GM21529 (cell line): ENCODE measurements around the gene EFCAB6.

Experiments used
- ATAC-seq: cut with Tn5 transposase; IDR thresholded peaks from one replicate; pipeline ENCODE4 v1.9.1; 2021; ENCODE audit not compliant: unreplicated experiment

EFCAB6 gene

GRCh38 chr22:43749473-43749872, 62.6 kb downstream of the EFCAB6 start:
- no peak for ATAC-seq

GRCh38 chr22:43747877-43748276, 64.2 kb downstream of the EFCAB6 start:
- no peak for ATAC-seq

GRCh38 chr22:43747058-43747457, 65.0 kb downstream of the EFCAB6 start:
- ATAC-seq: no peak

- ATAC-seq: no peak
These were observed 66.2 kb downstream of the EFCAB6 start for GRCh38 chr22:43745783-43746356.

DNA sequence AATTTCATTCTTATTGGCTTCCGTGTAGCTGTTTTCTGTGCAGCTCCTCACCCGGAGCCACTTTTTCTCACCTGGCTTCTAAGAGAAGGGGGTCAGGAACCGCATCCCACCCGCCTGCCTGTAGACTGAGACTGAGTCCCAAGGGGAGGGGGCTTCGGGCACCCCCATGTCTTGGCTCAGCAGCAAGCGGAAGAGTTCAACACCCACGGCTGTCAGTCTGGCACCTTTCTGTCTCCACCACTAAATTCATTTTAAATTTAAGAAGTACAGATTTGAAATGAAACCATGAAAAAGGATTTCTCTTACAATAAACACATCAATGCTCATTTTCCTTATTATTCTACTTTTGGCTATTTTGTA, 66.7 kb downstream of the EFCAB6 start:
- no peak for ATAC-seq

DNA sequence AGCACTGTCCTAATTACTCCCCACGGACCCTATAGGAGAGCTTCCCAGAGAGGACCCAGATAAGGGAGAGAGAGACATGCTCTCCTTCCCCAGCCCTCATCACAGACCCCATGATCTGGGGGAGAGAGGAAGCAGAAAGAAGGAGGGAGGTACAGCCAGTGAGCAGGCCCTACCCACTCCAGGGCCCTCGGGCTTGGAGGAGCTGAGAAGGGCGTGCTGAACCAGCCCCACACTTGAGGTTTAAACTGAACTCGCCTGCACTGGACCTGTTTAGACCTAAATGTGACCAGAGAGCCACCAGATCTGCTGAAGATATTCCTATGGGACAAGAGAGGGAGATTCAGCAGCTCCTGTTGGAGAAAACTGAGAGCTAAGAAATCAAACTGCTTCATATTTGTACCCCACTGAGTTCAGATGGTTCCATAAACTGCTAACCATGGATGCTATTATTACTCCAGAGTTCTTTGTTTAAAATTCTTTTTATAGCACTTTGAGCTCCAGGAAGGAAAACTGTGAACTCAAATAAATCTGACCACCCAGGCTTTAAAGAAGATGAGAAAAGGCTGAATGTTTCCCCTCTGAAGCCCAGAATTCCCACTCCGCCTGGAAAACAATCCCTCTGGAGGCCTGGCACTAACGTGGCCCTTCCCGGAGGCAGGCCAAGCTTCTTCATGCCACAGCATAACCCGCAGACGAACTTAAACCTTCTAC, 67.2 kb downstream of the EFCAB6 start:
- no peak for ATAC-seq

- no peak for ATAC-seq
These were observed 68.0 kb downstream of the EFCAB6 start for GRCh38 chr22:43743929-43744643.

DNA sequence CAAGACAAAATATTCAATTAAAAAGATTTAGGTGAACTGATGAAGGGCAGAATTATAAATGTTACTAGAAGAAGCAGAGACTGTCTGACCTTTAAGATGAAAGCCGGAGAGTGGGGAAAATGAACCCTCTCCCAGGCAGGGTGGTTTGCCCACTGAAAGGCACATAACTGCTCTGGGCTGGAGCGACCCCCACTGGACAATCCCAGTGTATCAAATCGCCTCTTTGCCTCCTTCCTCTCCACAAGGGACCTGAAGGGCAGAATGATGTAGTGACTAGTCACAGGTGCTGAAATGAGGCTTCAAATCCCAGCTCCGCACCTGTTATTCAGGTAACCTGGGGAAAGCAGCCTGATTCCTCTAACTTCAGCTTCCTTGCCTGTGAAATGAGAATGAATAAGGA, 69.0 kb downstream of the EFCAB6 start:
- no peak for ATAC-seq

DNA sequence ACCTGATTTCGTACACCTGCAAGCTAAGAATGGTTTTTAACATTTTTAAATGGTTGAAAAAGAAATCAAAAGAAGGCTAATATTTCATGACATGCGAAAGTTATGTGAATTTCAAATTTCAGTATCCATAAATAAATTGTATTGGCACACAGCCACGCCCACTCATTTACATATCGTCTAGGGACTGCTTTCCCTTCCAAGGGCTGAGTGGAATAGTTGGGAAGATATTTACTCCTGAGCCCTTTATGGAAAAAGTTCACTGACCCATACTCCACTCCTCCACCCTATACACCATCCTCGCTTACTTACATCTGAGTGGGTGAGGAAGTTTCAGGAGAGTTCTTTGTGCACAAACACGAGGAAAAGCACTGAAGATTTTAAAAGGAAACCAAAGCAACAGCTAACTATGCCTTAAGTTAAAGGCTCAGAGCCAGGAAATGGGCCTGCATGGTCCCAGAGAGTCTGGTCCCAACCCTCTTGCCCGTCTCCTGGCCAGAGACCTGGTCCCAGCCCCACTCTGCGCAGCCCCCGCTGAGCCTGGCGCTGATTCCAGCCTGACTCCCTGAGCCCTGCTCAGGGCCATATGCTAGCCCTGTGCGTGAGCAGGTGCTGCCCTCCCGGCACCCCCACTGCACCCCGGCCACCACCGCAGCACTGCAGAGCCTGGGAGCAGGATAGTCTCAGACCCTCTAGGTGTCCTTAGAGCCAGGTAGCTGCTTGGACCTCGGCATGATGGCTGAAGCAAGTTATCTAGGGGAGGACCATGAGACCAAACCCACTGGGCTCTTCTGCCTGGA, 69.8 kb downstream of the EFCAB6 start:
- no peak for ATAC-seq

DNA sequence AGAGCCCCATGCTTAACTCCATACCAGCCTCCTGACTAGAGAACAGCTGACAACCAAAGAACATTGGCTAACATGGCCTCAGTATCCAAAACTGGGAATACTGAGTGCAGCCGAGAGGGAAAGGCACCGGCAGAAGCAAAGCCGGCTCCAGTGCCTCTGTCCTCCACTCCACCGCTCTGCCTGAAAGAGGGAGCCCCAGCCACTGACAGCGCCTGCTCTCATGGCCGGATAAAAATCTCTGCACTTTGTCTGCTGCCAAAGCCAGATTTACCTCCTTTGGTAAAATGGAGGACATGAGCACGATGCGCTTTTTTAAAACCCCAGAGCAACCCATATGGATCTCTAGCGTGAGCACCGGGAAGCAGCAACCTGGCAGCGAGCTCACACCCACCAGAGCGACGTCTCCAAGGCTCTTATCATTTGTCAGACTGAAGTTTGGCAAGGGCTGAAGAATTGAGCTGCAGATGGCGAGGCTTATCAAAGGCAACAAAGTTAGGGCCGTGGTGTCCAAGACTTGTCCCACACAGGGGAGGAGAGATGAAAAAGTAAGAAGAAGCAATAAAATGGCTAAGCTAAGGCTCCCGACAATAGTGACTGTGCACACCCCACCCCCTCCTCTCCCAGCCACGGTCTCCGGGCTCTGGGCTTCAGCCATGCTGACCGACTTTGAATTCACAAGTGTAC, 71.4 kb downstream of the EFCAB6 start:
- ATAC-seq: no peak

DNA sequence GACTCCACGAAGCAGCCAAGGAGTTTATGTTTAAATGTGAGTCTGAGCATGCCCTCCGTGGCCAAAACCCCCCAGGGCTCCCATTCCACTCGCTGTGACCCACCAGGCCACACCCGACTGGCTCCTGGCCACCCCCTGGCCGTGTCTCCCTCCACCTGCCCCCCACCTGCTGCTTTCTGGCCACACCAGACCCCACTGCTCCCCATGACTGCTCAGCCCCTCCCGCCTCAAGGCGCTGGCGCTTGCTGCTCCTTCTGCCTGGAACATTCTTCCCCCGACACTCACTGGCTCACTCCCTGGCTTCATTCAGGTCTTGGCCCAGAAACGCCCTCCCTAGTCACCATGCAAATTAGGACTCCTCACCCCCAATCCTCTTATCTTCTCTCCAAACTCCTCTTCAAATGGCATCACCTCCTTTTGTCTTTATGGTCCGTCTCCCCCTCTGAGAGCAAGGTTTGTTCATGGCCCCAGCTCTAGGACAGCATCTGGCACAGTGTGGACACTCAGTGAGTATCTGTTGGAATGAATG, 72.2 kb downstream of the EFCAB6 start:
- no peak for ATAC-seq

- no peak for ATAC-seq
These were observed 74.8 kb downstream of the EFCAB6 start for GRCh38 chr22:43737150-43737828.

DNA sequence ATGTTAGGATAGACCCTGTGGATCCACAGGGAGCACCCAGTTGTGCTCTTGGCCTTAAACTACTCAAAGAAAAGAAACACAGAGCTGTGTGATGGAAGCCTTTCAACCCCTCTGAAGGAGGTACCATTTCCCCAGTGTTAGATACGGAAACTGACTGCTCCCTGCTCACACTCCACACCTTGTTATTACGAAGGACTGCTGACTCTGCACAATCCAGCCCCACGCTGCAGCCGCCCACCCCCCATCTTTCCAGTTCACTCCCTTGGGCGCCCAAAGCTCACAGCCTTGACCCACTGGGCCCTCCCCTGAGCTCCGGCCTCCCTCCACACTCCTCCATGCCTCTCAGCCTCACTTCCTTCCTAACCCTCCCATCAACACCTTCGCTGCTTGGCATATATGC, 75.5 kb downstream of the EFCAB6 start:
- no peak for ATAC-seq

DNA sequence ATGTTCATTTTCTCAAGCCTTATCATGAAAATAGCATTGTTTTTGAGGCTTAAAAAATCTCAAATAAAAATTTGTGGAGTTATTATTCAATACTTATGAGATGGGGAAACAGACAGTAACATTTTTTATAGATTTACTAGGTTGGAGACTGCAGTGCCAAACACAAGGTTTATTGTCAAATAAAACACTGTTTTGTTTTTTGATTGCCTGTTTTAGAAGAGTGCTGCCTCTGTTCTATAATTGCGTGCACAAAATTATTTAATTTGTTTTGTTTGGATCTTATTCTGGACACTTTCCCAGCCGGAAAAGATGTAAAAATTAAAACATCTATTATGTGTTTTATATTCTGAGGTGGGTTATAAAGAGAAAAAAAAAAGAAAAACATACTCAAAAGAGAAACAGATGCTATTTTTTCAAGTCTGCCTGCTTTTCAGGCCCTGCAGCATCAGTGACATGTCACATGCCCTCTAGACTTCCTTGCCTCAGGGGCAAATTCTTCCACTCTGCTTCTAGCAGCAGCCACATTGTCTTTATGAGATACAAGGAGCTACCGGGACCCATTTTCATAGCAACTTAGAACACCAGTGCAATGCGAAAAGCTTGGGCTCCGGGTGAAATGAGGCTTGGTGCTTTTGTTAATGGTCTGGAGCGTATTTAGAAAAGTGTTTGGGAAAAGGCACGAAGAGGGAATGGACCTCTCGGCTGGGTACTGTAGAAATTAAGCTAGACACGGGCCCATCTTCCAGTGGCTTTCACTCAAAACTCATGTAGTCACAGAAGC, 77.5 kb downstream of the EFCAB6 start:
- ATAC-seq: no peak

- no peak for ATAC-seq
These were observed 79.0 kb downstream of the EFCAB6 start for GRCh38 chr22:43733138-43733537.

- no peak for ATAC-seq
These were observed 80.1 kb downstream of the EFCAB6 start for GRCh38 chr22:43731988-43732387.

DNA sequence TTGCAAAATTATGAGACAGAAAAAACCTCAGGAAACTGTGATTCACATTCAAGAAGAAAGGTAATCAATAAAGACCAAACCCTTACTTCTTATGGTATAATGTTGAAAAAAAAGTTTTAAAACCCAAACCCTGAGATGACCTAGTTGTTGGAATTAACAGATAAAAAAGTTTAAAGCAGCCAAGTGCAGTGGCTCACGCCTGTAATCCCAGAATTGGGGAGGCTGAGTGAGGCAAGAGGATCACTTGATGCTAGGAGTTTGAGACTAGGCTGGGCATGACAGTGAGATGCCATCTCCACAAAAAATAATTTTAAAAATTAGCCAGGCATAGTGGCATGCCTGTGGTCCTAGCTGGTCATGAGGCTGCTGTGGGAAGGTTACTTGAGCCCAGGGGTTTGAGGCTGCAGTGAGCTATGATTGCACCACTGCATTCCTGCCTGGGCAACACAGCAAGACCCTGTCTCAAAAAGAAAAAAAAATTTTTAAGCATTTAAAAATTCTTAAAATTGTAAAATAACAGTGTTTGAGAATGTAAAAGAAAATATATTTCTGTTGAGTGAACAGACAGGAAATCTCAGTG, 85.1 kb downstream of the EFCAB6 start:
- no peak for ATAC-seq

DNA sequence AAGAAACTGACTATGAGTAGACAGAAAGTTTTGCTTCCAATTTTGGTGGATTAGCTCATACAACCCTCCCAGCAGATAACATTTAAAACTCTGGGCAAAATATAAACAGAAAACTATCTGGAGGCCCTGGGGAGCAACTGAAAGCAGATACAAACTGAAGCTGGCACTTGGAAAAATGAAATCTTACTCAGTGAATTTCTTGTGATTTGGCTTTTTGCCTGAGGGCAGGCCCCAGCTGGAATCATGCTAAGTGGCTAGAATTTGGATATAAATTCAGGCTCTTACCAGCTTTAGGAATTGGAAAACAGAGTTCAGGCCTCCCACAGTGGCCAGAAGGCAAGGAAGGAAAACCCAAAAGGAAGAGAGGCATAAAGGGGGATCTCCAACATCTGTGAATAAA, 85.8 kb downstream of the EFCAB6 start:
- ATAC-seq: no peak

- ATAC-seq: no peak
These were observed 88.3 kb downstream of the EFCAB6 start for GRCh38 chr22:43723816-43724215.
